NT2/D1 (cell line): ENCODE measurements around the gene DYNC2H1.

Experiments
- SUZ12 ChIP-seq: IDR thresholded peaks from 2 replicates; pipeline ENCODE4 v1.6.1; 2011; ENCODE audit not compliant: insufficient read length, insufficient read depth; ENCODE audit errors: extremely low read depth
- YY1 ChIP-seq: IDR thresholded peaks from 2 replicates; pipeline ENCODE4 v1.6.1; 2011; ENCODE audit not compliant: insufficient read length, insufficient read depth

- no peak for TF ChIP-seq SUZ12
- no peak for TF ChIP-seq YY1
These were observed 206.0 kb downstream of the DYNC2H1 start for GRCh38 chr11:103315248-103315647.
